HG02610 (cell line): ENCODE data around the gene MROH2A.
"Not testable (repeated sequence)": the region's sequence is repeated elsewhere in the genome, so short reads cannot be mapped to it uniquely, and the experiment has no call there.

ENCODE experiments used
- ATAC-seq: cut with Tn5 transposase; IDR thresholded peaks from one replicate; pipeline ENCODE4 v1.9.1; 2021; ENCODE audit warnings: mild to moderate bottlenecking, moderate library complexity; ENCODE audit not compliant: unreplicated experiment

Gene MROH2A

GRCh38 chr2:233853883-233854240, 75.7 kb downstream of the MROH2A start:
- no peak for ATAC-seq

DNA sequence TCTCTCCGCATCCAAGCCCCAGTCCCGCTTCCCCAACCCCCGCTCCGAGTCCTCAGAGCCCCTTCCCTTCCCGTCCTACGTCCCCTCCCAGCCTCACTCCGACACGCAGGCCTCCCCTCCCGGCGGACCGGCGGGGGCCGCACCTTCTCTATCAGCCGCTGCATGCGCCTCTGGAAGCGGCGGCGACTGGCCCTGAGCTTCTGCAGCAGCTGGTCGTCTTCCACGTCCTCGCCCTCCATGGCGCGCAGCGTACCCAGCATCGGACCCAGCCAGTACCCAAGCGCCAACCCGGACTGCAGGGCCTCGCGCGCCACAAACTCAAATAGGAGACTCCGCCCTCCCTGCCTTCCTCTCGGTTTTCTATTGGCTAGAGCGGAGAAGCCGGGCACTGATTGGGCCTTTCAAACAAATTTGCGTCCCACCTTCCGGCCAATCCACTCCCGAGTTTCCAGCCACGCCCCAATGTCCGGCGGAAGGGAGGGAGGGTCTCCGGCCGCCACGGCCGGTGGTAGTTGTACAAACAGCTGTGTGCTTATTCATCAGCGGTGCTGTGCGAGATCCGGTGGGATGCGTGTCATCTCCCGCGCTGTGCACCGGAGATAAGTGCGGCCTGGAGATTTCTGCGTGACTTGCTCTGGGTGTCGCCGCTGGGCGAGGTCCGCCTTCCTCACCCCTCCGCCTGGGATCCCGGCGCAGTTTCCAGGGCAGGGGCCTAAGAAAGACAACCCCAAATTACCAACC, 76.3 kb downstream of the MROH2A start, which contains the start of gene HJURP:
TSS of gene HJURP (minus strand) at position 295 of the 741 bp plus-strand sequence. CDS start at position 260, 35 bp downstream.
- peak; percentile 95 for ATAC-seq

DNA sequence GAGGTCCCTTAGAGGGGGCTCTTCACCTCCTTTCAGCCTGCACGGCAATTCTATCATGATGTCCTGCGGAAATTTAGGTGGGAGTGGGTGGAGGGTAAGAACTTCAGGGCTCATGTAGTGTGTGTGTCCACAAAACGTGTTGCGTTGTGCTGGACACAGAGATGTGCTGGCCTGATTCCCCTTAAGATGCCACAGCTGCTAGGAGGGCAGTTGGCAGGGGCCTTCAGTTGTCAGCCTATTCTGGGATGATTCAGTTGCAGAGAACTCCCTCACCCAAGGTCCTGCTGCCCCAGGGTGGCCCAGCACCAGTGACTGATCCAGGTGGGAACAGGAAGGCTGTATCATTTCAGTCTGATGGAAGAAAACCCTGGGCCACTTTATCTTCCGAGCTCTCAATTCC, 77.2 kb downstream of the MROH2A start:
- ATAC-seq = no peak

- no peak for ATAC-seq
Observed at GRCh38 chr2:233856184-233856583, 78.1 kb downstream of the MROH2A start.

GRCh38 chr2:233857511-233858141, 79.5 kb downstream of the MROH2A start:
- ATAC-seq = no peak

DNA sequence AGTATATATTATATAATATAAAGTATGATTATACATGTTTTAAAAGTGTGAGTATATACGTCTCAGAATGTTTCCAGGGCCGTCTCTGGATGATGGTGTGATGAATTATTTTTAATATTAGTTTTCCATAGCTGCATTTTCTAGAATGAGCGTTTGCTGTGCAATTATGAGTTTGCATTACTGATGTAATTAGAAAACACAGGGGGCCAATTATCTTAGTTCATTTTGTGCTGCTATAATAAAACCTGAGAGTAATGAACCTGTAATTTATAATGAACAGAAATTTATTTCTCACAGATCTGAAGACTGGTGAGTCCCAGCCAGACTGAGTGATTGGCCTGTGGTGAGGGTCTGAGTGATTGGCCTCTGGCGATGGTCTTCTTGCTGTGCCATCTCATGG, 80.2 kb downstream of the MROH2A start:
- ATAC-seq = no peak

GRCh38 chr2:233862261-233862768, 84.2 kb downstream of the MROH2A start:
- ATAC-seq = no peak

DNA sequence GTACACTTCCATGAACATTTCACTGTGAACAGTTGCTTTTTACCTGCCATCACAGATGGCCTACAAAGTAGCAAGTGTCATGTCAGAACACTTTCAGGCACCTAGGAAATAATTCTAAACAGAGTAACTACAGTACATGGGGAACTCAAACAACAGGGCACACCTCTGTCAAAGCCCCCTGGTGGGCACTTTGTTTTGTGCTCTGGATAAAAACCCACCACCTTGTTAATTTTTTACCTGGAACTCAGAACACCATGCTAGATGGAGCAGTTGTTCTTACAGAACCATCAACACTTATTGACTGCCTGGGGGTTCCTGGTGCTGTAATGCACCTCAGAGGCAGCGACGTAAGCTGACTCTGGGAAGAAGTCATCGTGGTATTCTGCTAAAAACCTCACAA, 87.7 kb downstream of the MROH2A start:
- no peak for ATAC-seq

GRCh38 chr2:233866479-233866878, 88.3 kb downstream of the MROH2A start:
- no peak for ATAC-seq

- peak; percentile 66 for ATAC-seq
Observed at GRCh38 chr2:233867993-233868532, 89.9 kb downstream of the MROH2A start, which contains the start of gene MSL3B. TSS of gene MSL3B (minus strand) at chr2:233868386.

- ATAC-seq = no peak
Observed at GRCh38 chr2:233871432-233871831, 93.3 kb downstream of the MROH2A start.

DNA sequence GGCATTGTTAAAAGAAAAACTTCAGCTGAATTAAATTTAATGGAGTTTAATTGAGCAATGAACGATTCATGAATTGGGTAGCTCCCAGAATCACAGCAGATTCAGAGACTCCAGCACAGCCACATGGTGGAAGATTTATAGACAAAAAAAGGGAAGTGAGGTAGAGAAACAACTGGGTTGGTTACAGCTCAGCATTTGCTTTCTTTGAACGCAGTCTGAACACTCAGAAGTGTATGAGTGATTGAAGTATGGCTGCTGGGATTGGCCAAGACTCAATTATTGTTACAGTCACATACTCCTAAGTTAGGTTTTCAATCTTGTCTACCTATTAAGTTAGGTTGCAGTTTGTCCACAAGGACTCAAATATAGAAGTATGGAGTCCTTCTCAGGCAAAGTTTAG, 94.0 kb downstream of the MROH2A start:
- not testable (repeated sequence) for ATAC-seq

GRCh38 chr2:233882353-233882752, 104.2 kb downstream of the MROH2A start:
- ATAC-seq = no peak
